T1000 (cell line): Measurements from ENCODE around the gene TBC1D10A.

Source experiments
- DNase-seq: peaks from one replicate; lab custom pipeline; 2025; ENCODE audit warnings: mixed read lengths; lab: John Stamatoyannopoulos, UW

Gene TBC1D10A

DNA sequence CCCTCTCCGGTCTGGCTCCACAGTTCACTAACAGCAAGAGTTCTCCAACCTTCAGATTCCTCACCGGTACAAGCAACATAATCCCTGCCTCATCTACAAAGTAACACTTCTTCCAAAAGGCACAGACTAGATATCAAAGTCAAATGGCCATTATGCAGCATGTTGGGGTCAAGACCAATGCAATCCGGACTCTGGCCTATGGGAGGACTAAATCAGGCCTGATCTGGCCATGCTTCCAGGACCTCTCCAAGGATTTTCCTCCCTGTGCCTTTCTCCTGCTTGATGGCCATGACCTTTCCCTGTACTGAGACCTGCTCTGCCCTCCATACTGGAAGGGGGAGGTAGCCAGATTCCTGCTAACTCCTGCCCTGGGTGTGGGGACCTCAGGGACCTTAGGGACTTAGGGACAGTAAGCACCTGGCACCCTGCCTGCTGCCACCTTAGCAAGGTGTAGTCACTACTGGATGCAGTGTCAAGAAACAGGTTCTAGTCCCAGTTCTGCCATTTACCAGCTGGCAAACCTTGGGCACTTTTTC, 6.7 kb downstream of the TBC1D10A start:
- DNase-seq = no peak

DNA sequence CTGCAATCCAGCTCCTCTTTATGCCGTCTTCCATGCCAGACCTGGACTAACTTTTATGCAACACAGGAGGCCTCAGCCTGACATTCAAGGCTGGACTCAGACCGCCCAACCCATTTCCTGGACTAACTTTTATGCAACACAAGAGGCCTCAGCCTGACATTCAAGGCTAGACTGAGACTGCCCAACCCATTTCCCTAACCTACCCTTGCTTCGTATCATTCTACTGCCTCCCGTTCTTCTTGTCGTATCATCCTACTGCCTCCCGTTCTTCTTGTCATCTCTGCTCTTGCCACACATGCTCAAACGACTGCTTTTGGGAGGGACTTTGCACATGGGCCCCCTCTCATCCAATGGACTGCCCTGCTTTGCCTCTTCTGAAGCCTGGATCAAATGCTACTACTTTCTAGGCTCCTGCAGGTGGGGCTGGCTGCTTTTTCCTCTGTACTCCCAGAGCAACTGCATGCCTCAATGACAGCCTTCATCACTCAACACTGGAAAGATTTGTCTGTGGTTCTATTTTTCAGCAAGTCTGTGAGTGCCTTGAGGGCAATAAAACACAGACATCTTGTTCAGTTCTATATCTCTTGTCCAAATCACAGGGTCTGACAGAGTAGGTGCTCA, 7.8 kb downstream of the TBC1D10A start:
- no peak for DNase-seq

DNA sequence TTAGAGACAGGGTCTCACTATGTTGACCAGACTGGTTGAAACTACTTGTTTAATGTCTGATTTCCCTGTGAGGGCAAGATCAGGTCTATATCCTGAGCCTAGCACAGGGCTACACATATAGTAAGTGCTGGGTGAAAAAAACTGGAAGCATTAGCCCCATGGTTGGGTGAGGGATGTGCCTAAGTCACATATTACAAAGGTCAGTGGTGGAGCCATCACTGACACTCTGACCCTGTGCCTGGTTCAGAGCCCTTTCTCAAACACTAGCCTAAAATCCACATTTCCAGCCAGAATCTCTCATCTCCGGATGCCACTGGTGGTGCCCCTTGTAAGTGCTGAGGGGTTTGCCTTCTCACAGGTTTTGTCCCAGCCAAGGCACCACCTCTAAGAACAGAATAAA, 9.0 kb downstream of the TBC1D10A start:
- DNase-seq = no peak

DNA sequence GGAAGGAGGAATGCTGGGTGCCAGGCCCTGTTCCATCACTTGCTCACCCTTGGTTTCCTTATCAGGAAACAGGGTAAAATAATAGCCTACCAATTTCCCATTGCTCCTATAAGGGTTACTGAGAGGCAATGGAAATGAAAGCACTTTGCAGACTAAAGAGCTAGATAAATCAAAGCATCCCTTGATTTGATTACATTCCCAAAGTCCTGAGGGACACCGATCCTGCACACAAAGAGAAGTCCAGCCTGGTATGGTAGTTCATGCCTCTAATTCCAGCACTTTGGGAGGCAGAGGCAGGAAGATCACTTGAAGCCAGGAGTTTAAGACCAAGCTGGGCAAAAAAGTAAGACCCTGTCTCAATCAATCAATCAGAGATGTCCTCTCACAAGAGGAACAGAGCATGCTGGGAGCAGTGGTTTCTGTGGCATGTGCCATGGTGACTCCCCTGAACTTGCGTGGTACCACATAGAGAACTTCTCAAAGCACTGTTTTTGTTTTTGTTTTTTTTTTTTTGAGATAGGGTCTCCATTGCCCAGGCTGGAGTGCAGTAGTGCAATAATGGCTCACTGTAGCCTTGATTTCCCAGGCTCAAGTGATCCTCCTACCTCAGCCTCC, 10.7 kb downstream of the TBC1D10A start:
- no peak for DNase-seq

DNA sequence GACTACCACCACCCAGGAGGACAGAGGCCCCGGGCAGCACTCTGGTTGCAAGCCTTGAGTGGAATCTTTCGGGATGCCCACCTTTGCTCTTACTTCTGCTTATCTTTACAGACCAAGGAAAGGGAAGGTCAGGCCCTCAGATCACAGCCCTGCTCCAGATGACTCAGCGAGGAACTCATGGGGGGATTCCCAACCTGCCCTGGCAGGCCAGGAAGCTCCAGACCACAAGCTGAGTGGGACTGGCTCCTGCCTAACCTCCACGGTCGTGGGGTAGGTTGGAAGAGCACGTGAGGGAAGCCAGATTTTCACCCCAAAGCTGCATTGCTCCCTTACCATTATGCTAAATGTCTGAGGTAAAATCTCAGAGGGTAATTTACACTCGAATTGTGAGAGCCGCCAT, 11.8 kb downstream of the TBC1D10A start:
- no peak for DNase-seq

DNA sequence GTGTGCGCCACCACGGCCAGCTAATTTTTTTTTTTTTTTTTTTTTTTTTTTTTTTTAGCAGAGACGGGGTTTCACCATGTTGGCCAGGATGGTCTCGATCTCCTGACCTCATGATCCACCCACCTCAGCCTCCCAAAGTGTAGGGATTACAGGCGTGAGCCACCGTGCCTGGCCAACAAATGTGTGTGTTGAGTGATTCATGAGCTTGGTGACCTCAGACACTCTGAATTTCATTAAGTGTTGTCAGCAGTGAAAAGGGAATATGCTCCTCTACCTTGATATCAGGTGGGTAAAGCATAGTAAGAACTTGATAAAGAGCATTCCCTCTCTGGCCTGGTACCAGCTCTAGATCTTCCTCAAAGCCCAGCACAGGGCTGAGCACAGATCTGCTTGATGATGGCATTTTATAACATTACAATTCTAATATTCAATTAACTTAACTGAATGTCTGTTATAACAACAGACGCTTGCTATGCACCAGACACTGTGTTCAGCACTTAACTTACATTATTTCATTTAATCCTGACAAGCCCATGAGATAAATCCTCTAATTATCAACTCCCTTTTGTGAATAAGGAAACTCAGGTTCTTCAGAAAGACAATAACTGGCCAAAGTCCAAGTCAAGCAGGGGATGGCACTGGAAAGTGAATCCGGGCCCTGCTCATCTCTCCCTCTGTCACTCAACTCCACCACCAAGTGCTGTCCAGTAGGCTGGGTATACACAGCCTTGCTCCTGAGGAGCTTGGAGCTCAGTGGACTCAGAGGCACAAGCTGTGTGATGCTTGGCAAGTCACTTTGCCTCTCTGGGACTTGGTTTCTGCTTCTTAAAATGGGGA, 13.0 kb downstream of the TBC1D10A start:
- DNase-seq = no peak

DNA sequence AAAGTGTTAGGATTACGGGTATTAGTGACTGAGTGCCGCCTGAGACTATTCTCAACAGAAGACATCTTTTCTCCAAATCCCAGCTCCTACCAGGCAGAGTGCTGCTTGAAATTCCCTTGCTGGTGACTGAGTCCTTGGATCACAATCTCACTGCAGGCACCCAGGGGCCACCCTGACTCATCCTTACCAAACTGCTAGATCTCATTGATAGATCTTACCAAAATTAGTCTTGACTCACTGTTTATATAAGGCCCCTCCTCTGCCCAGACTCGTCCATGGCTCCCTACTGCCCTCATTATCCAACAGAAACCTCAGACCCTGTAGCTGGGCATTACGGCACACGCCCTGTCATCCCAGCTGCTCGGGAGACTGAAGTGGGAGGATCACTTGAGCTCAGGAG, 14.7 kb downstream of the TBC1D10A start:
- DNase-seq = peak; percentile 61

DNA sequence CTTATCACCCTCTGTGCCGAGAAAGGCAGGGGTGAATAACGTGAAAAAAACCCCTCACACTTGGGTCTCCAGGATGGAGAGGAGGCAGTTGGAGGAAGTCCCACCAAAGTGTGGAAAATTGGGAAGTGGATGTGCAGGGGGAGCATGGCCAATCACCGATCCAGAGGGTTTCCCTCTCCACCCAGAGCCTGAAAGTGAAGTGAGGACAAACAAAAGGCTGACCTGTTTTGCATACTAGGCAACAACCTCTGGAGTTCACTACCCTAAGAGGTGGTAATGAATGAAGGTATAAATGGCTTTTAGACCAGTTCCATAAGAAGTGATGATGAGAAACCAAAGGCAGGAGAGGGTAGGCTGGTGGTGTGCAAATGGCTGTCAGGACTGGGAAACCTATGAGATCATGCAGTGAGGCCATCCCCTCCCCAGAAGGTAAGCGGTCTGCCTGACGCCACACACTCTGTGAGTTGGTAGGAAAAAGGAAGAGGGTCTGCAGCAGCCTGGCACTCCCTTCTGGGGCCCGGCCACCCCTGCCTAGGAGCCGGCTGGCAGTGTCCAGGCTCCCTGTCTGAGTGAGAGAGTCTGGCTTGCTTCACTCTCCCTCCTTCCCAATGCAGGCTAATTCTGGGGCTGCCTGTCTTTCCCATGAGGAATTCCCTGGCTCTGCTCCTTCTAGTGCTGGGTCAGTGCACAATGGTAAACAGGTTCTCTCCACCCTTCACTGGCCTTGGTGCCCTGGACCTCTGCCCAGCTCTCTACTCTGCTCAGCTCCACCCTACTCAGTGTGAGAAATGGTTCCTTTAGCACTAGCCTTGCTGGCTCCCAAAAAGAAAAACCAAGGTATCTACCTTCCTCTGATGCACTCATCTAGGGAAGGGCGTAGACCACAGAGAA, 15.6 kb downstream of the TBC1D10A start:
- no peak for DNase-seq

DNA sequence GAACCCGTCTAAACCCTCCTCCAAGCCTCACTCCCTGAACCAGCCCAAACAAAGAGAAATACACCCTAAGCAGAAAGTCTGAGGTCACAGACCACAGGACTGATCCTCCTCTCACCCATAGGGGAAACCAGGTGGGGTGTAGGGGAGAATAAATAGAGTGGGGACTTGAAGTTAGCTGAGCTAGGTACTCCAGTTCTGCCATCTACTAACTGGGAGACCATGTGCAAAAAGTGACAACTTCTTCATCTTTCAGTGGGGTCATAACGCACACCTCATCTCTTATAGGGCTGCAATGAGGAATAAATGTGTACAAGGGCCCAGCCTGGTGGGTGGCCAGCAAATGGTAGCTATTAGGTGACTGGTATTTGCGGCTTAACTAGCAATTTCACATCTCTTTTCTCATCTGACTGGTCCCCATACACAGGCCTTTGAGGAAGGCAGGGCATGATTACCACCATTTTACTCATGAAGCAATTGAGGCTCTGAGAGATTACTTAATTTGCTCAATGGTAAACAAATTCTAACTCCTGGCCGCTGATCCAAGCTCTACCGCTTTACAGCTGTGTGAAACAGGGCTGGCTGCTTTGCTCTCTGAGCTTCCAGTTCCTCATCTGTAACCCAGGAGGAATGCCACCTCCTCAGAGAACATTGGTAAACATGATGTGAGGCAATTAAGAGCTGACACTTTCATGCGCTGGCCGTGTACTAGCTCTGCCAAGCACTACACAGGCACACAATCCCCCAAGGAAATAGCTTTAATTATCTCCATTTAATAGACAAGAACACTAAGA, 16.6 kb downstream of the TBC1D10A start:
- DNase-seq = no peak

DNA sequence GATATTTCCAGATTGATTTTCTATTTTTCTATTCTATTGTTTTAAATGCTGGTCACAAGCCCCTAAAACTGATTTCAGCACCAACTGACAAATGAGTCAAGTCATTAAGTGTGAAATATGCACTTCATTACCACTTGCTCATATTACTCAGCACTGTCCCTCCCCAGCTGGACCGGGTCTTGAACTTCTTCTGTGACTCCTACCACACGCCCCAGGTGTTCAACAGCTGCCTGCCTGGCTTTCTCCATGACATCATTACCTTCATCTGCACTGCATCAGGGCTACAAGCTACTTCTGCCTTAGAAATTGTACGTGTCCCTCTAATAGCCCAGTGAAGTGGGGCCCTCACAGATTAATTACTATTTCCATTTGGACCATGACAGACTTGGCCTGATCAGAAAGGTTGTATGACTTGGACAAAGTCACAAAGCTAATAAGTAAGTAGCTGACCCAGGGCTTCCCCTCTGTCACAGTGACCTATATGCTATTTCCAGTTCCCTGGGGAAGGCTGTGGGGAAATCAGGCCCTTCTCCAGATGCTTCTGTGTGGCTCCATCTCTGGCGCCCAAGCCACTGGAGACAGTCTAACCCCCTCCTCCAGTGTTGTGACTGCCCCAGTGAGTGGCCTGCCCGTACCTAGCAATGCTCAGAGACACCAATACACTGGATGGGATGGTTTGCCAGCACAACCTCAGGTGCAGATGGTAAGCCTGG, 18.1 kb downstream of the TBC1D10A start:
- no peak for DNase-seq

DNA sequence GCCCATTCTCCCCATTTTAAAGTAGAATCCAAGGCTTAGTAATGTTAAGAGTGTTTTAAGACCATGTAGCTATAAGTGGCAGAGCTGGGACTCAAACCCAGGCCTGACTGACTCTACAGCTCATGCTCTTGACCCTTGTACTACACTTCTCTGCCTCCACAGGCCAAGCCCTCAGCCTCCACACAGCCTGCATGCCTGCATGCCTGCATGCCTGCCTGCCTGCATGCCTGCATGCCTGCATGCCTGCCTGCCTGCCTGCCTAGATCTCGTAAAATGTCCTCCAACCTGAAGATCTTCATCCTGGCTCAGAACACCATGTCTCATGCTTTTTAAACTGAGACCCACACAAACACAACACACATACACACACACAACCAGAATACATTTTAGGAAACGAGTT, 18.6 kb downstream of the TBC1D10A start:
- DNase-seq = no peak

DNA sequence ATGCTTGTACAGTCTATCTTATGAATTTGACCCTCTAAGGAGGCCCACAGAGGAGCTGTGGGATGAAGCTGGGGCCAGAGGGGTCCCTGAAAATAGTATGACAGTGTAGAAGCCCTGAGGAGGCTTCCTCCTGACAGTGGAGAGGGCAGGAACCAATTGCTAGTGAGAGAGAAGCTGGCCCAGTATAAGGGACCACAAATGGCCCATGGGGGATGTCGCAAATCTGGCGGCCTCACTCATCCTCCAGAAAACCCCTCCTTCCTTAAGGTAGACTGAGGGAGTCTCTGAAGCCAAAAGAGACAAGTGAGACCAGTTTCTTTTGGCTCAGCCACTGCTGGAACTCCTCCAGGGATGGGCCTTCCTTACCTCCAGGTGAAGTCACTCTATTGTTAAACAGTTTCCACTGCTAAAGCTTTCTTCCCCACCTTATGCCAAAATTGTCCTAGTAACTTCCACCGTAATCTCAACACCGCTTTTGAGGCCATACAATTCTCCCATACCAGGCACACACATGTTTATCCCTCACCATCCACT, 19.6 kb downstream of the TBC1D10A start:
- no peak for DNase-seq

DNA sequence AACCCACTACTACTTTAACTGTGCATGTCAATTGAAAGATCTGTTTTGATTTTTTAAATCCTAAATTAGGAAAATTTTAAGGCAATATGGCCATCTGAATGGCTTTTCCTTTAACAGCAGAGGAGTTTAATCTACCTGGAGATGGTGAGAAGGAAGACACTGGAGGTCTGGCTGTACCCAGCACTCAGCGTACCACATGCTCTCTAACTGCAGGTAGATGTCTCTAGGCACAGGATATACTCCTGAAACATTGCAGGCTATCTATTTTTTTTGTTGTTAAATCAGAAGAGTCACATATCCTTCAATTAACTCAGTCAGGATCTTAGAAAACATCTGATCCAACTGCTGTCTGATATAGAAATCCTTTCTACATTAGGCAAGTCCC, 20.1 kb downstream of the TBC1D10A start:
- DNase-seq = no peak

DNA sequence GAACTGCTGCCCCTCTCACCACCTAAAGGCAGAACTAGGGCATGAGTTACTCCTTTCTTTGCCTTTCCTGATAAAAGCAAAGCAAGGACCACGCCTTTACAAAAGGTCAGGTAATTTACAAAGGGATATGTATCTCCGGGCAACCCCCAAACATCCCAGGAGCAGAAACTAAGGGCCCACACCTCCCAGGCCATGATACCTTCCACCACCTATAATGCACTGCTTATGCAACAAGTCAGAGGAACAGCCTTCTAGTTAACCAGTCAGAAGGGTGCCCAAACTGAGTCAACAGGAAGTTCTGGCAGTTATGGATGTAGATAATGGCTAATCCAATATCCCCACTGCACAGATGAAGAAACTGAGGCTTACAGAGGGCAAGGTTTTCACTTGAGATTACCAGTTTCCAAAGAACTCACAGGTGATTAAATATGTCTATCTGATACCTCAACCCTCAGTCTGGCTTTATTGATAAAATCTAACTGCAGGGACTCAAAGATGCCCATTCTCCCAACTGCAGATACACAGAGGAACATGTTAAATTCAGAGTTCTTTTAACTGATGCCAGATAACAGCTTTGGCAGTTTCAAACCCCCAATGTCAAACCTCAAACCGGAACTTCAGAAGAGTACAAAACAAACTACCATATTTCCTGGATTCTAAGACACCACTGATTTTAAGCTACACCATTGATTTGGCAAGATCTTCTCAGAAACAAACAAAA, 20.7 kb downstream of the TBC1D10A start:
- DNase-seq = no peak

DNA sequence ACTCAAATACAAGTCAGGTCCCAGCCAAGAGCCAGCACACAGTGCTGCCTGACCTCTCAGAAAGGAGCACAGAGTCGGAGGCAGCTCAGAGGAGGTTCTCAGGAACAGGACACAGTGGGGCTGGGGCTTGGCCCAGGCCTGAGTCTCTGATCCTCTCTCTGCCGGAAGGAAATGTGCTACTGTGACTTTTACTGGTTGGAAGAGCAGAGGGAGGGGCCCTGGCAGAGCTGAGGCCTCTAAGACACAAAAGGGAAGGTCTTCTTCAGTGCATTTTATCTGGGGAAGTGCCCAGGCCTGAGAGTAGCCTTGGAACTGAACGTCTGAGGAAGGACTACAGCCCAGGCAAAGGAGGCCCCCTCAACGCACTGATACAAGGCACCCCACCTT, 21.2 kb downstream of the TBC1D10A start:
- DNase-seq = no peak

DNA sequence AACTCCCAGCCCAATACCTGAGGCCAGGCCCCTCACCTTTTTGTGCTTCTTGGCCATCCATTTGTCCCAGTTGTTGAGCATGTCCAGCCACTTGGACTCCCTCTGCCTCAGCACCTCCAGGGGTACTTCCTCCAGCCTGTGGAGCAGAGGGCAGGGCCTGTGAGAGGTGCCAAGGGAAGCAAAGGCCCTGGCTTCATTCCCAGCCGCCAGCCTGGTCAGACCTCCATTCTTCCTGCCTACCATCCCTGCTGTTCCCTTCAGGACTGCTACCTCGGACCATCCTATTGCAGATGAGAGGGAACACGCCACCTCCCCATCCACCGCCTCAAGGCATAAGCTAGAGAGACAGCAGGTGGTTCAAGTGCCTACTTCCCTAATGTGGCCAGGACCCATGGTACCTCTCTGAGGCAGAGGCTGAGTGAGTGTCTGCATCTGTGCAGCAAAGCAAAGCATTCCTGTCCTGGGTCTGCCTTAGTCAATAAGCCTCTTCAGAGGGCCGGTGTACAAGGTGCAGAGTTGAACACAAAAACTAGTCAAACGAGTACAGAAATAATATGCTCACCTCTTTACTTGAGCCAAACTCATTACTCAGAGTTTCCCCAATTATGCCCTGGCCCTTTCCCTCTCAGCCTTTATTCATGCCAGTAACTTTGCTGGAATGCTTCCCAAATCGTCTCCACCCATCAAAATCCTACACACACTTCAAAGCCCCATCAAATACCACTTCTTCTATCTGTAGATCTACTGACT, 22.1 kb downstream of the TBC1D10A start:
- DNase-seq = no peak

DNA sequence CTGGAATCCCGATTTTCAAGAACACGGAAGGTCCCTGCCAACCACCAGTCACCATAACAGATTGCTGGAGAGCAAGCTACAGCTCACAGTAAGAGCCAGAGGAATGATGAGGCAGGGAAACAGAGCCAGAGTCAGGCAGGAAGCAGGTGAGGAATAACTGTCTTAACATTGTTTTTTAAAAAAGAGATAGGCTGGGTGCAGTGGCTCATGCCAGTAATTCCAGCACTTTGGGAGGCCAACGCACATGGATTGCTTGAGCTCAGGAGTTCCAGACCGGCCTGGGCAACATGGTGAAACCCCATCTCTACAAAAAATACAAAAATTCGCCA, 24.0 kb downstream of the TBC1D10A start:
- no peak for DNase-seq

DNA sequence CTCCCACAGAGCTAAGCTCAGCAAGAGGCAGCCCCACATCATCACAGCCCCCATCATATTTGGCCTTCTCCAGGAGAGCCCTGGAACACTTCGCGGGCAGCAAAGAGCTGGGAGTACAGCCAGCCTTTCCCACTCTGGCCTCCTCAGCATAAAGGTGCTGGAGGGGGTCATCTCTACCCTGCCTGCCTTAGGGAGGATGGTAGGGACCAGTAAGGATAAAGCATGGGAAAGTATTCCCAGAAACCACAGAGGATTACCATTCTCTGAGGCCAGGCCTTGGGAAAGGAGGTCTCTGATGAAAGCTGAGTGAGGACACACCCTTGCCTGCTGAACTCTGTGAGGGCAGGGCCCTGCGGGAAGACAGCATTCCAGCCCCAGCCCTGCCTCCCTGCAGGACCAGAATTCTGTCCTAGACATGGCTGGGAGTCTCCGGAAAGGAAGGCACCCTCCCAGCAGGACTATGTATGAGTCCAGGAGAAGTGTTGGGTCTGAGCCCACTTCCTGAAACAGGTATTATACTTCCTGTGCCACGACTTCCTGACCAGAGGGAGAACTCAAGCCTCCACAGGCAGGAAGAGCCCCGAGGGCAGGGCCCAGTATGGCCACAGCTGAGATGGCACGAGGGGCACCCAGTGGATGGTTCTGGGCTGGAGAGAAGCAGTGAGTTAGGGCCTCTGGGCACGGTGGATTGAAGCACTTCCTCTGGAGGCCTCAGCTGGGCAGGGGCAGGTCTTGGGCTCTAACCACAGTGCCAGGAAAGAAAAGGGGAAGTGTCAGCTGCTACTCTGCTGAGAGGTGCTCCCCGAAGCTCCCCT, 24.5 kb downstream of the TBC1D10A start:
- no peak for DNase-seq
